ENCODE data around the gene AMBP. TPM values are rescaled to one million over a fixed set of nuclear protein-coding genes. Genes with fewer than 3 reads are reported as not detected.

The AMBP gene
- total RNA-seq, 2 donors from 2014 or later: 0.68 to 2.9 TPM

GRCh38 chr9:114097613-114098020 is 19.5 kb upstream of the AMBP start:
- peak; percentile 49 for DNase-seq
- Histone ChIP-seq H3K4me3 (ENCODE audit: low read length) (peak overlapping the region; percentile 75), H3K36me3 (ENCODE audit: control insufficient read depth, insufficient read depth, low read length) (no peaks in the 10 kb centered on the region), H3K9me3 (ENCODE audit: control insufficient read depth, low read length) (peaks cover 6% of the 10 kb centered on the region), H3K27ac (ENCODE audit: low read depth, low read length) (no peak overlapping the region), H3K9ac (ENCODE audit: extremely low read depth, low read length, poor library complexity, severe bottlenecking) (peak overlapping the region; percentile 6), H3K27me3 (ENCODE audit: control insufficient read depth, insufficient read depth, low read length, poor library complexity, severe bottlenecking) (peaks cover 49% of the 10 kb centered on the region), H3K4me1 (ENCODE audit: control insufficient read depth, insufficient read depth, low read length) (no peaks in the 10 kb centered on the region)
- 52 to 62% methylated on average over 13 to 18 of the region's 18 CpGs for WGBS, 2 experiments (ENCODE audit: insufficient coverage in 1 of 2, insufficient read length in 1 of 2)
- TF ChIP-seq, protein P1, sequence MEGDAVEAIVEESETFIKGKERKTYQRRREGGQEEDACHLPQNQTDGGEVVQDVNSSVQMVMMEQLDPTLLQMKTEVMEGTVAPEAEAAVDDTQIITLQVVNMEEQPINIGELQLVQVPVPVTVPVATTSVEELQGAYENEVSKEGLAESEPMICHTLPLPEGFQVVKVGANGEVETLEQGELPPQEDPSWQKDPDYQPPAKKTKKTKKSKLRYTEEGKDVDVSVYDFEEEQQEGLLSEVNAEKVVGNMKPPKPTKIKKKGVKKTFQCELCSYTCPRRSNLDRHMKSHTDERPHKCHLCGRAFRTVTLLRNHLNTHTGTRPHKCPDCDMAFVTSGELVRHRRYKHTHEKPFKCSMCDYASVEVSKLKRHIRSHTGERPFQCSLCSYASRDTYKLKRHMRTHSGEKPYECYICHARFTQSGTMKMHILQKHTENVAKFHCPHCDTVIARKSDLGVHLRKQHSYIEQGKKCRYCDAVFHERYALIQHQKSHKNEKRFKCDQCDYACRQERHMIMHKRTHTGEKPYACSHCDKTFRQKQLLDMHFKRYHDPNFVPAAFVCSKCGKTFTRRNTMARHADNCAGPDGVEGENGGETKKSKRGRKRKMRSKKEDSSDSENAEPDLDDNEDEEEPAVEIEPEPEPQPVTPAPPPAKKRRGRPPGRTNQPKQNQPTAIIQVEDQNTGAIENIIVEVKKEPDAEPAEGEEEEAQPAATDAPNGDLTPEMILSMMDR (conservative IDR thresholded peaks at IDR 0.05): no peak
- H3K27ac Mint-ChIP-seq: no peak overlapping the region
- H3K36me3 Mint-ChIP-seq (ENCODE audit: low read depth): peaks cover 6% of the 10 kb centered on the region
- H3K4me1 Mint-ChIP-seq: peaks cover 12% of the 10 kb centered on the region
- H3K27me3 Mint-ChIP-seq (ENCODE audit: insufficient read depth): peaks cover 57% of the 10 kb centered on the region
- peaks cover 9% of the 10 kb centered on the region for H3K9me3 Mint-ChIP-seq
- H3K4me3 Mint-ChIP-seq: peak overlapping the region; percentile 54

- Histone ChIP-seq H3K9me3 (ENCODE audit: control insufficient read depth, low read length) (peaks cover 6% of the 10 kb centered on the region), H3K36me3 (ENCODE audit: control insufficient read depth, insufficient read depth, low read length) (no peaks in the 10 kb centered on the region), H3K4me3 (ENCODE audit: low read length) (peak overlapping the region; percentile 75), H3K27me3 (ENCODE audit: control insufficient read depth, insufficient read depth, low read length, poor library complexity, severe bottlenecking) (peaks cover 49% of the 10 kb centered on the region), H3K27ac (ENCODE audit: low read depth, low read length) (no peak overlapping the region), H3K9ac (ENCODE audit: extremely low read depth, low read length, poor library complexity, severe bottlenecking) (no peak overlapping the region), H3K4me1 (ENCODE audit: control insufficient read depth, insufficient read depth, low read length) (no peaks in the 10 kb centered on the region)
- TF ChIP-seq, protein P1 (conservative IDR thresholded peaks at IDR 0.05): no peak
- peaks cover 6% of the 10 kb centered on the region for H3K36me3 Mint-ChIP-seq (ENCODE audit: low read depth)
- peaks cover 12% of the 10 kb centered on the region for H3K4me1 Mint-ChIP-seq
- no peak overlapping the region for H3K27ac Mint-ChIP-seq
- DNase-seq: peak; percentile 50
- H3K9me3 Mint-ChIP-seq: peaks cover 6% of the 10 kb centered on the region
- H3K27me3 Mint-ChIP-seq (ENCODE audit: insufficient read depth): peaks cover 53% of the 10 kb centered on the region
- peak overlapping the region; percentile 54 for H3K4me3 Mint-ChIP-seq
- 75 to 85% methylated on average over 5 to 13 of the region's 14 CpGs for WGBS, 2 experiments (ENCODE audit: insufficient coverage in 1 of 2, insufficient read length in 1 of 2)
These were observed 18.9 kb upstream of the AMBP start for GRCh38 chr9:114096866-114097612.

DNA sequence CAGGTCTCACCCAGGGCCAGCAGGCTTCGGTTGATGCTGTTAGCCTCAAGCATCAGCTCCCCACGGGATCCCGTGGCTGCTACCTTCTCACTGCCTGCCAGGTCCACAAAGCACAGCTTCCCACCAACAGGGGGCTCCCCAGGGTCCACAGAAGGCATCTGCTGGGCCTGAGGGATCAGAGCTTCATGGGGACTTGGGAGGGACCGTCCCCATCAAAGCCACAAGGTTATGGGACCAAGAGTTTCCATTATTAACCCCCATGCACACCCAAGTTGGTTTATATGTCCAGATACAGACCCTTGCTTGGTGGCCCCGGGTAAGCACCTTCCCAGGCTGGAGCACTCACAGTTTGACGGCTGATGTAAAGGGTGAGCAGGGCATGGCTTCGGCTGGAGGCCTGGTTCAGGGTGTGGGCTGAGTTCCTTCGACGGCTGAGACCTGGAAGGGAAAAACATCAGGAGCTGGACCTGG is 18.0 kb upstream of the AMBP start:
- peaks cover 6% of the 10 kb centered on the region for H3K36me3 Mint-ChIP-seq (ENCODE audit: low read depth)
- DNase-seq: peak; percentile 86
- no peak overlapping the region for H3K9ac ChIP-seq (ENCODE audit: extremely low read depth, low read length, poor library complexity, severe bottlenecking)
- H3K27ac Mint-ChIP-seq: no peak overlapping the region
- peaks cover 12% of the 10 kb centered on the region for H3K4me1 Mint-ChIP-seq
- H3K4me3 ChIP-seq (ENCODE audit: low read length): no peak overlapping the region
- peaks cover 44% of the 10 kb centered on the region for H3K27me3 Mint-ChIP-seq (ENCODE audit: insufficient read depth)
- peaks cover 49% of the 10 kb centered on the region for H3K27me3 ChIP-seq (ENCODE audit: control insufficient read depth, insufficient read depth, low read length, poor library complexity, severe bottlenecking)
- H3K9me3 Mint-ChIP-seq: no peaks in the 10 kb centered on the region
- TF ChIP-seq, protein P1 (conservative IDR thresholded peaks at IDR 0.05): peak; percentile 79
- WGBS, 2 experiments (ENCODE audit: insufficient coverage in 1 of 2, insufficient read length in 1 of 2): 77 to 84% methylated on average over 7 to 9 of the region's 9 CpGs
- no peak overlapping the region for H3K4me3 Mint-ChIP-seq
- H3K27ac ChIP-seq (ENCODE audit: low read depth, low read length): no peak overlapping the region
- no peaks in the 10 kb centered on the region for H3K9me3 ChIP-seq (ENCODE audit: control insufficient read depth, low read length)
- no peaks in the 10 kb centered on the region for H3K4me1 ChIP-seq (ENCODE audit: control insufficient read depth, insufficient read depth, low read length)
- no peaks in the 10 kb centered on the region for H3K36me3 ChIP-seq (ENCODE audit: control insufficient read depth, insufficient read depth, low read length)
